Thoracic aorta (tissue), 2 donors: ENCODE results near the gene ATXN7. TPM values are rescaled to one million over a fixed set of nuclear protein-coding genes. Genes with fewer than 3 reads are reported as not detected.

Source experiments
- ATAC-seq: fragments of 150-250 bp; one replicate; pipeline ENCODE4 v1.8.0; 2017; ENCODE audit warnings: low read depth; ENCODE audit not compliant: insufficient number of reproducible peaks, low FRiP score
- DNase-seq: peaks from one replicate; pipeline ENCODE4 v3.0.0-alpha.2; 2020; ENCODE audit warnings: low spot score
- H3K27ac ChIP-seq, 2 donors: fragments of 200-600 bp; sonication (generic); 1 replicate in 1 of 2; 2 replicates in 1 of 2; pipeline ENCODE4 v1.5.1; 2016; ENCODE audit warnings: mild to moderate bottlenecking in 2 of 2, moderate library complexity in 2 of 2
- H3K27me3 ChIP-seq: fragments of 200-600 bp; sonication (generic); replicated peaks from 2 replicates; pipeline ENCODE4 v1.6.0; 2016; ENCODE audit warnings: mild to moderate bottlenecking; ENCODE audit not compliant: insufficient read depth
- H3K36me3 ChIP-seq: fragments of 200-600 bp; sonication (generic); one replicate; pipeline ENCODE4 v1.5.1; 2016
- H3K4me1 ChIP-seq, 2 donors: fragments of 200-600 bp; sonication (generic); 1 replicate in 1 of 2; 2 replicates in 1 of 2; pipeline versions ENCODE4 v1.5.1 to v1.6.0; 2016; ENCODE audit warnings: low read depth in 2 of 2, mild to moderate bottlenecking in 1 of 2; ENCODE audit not compliant: control insufficient read depth in 1 of 2
- H3K4me3 ChIP-seq: fragments of 200-600 bp; sonication (generic); 2 replicates; pipeline ENCODE4 v1.5.1; 2016; ENCODE audit warnings: mild to moderate bottlenecking
- H3K9me3 ChIP-seq: fragments of 200-600 bp; sonication (generic); 2 replicates; pipeline ENCODE4 v1.5.1; 2016
- CTCF ChIP-seq: fragments of 200-600 bp; sonication (generic); IDR thresholded peaks from one replicate; pipeline ENCODE4 v1.5.1; 2019; ENCODE audit warnings: antibody characterized with exemption
- total RNA-seq, 2 donors: library from RNA; depleted of rRNA; stranded (reverse); fragments of >200 nt; gene quantifications; one replicate each; pipeline versions ENCODE4 v1.1.0 to v1.2.3, GENCODE V29; 2016

Gene ATXN7
- total RNA-seq, 2 donors from 2014 or later: 32.5 to 38.4 TPM

- Histone ChIP-seq H3K36me3 (peaks cover 10% of the 10 kb centered on the region), H3K27ac (no peak overlapping the region), H3K27me3 (no peaks in the 10 kb centered on the region), H3K4me3 (no peak overlapping the region), H3K4me1 (peaks cover 4 to 28% of the 10 kb centered on the region in 2 donors), H3K9me3 (no peaks in the 10 kb centered on the region)
- TF ChIP-seq CTCF: no peak
- no peak for DNase-seq
- ATAC-seq: no peak
Measured at GRCh38 chr3:63981980-63982379, 118.3 kb downstream of the ATXN7 start.

- Histone ChIP-seq H3K4me3 (no peak overlapping the region), H3K27ac (no peak overlapping the region), H3K4me1 (peaks cover 0 to 6% of the 10 kb centered on the region in 2 donors), H3K9me3 (no peaks in the 10 kb centered on the region), H3K36me3 (peaks cover 21% of the 10 kb centered on the region), H3K27me3 (no peaks in the 10 kb centered on the region)
- DNase-seq (no peak), ATAC-seq (no peak)
- TF ChIP-seq CTCF: no peak
Measured at GRCh38 chr3:63984391-63984790, 120.7 kb downstream of the ATXN7 start.

- peaks cover 28% of the 10 kb centered on the region for H3K36me3 ChIP-seq
- no peak for TF ChIP-seq CTCF
- DNase-seq: no peak
Measured at GRCh38 chr3:63986146-63986545, 122.5 kb downstream of the ATXN7 start.

GRCh38 chr3:63986831-63987230 is 123.2 kb downstream of the ATXN7 start:
- no peaks in the 10 kb centered on the region for H3K4me1 ChIP-seq
- no peak overlapping the region for H3K27ac ChIP-seq
- no peak overlapping the region for H3K4me3 ChIP-seq
- H3K27me3 ChIP-seq: no peaks in the 10 kb centered on the region
- no peaks in the 10 kb centered on the region for H3K9me3 ChIP-seq
- no peak for TF ChIP-seq CTCF
- peaks cover 32% of the 10 kb centered on the region for H3K36me3 ChIP-seq
- DNase-seq (no peak), ATAC-seq (no peak)

More at GRCh38 chr3:63986146-63986545, 122.5 kb downstream of the ATXN7 start:
- no peak for ATAC-seq
- Histone ChIP-seq H3K27me3 (no peaks in the 10 kb centered on the region), H3K27ac (no peak overlapping the region), H3K4me1 (no peaks in the 10 kb centered on the region), H3K9me3 (no peaks in the 10 kb centered on the region), H3K4me3 (no peak overlapping the region)

- ATAC-seq (no peak), DNase-seq (no peak)
- Histone ChIP-seq H3K4me1 (peaks cover 0 to 2% of the 10 kb centered on the region in 2 donors), H3K4me3 (no peak overlapping the region), H3K9me3 (no peaks in the 10 kb centered on the region), H3K36me3 (peaks cover 32% of the 10 kb centered on the region), H3K27me3 (no peaks in the 10 kb centered on the region), H3K27ac (no peak overlapping the region)
- no peak for TF ChIP-seq CTCF
Measured at GRCh38 chr3:63988943-63989342, 125.3 kb downstream of the ATXN7 start.
